NK-92 (cell line): ENCODE measurements around the gene UBASH3B.

Experiments
- DNase-seq: peaks from one replicate; lab custom pipeline; 2025; ENCODE audit not compliant: unreplicated experiment; lab: John Stamatoyannopoulos, UW

Gene UBASH3B

DNA sequence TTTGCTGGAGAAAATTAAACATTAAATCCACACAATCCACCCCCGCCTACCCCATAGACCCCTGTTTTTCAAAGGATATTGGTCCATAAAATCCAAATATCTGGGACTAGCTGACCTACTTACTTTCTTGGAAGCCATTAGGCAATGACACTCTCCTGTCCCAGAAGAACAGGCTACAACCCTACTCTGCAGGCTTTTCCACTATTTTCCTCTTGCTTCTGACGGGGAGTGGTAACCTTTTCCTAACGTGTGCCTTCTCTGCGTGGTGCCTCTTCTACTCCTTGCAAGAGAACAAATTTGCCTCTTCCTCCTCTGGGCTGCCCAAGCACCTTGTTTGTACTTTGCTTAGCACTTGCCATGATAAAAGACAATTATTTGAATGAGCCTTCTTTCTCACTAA, 51.6 kb downstream of the UBASH3B start:
- DNase-seq, result no peak

- no peak for DNase-seq
These were observed 52.4 kb downstream of the UBASH3B start for GRCh38 chr11:122707901-122708300.

- DNase-seq, result no peak
These were observed 53.7 kb downstream of the UBASH3B start for GRCh38 chr11:122709039-122709760.

DNA sequence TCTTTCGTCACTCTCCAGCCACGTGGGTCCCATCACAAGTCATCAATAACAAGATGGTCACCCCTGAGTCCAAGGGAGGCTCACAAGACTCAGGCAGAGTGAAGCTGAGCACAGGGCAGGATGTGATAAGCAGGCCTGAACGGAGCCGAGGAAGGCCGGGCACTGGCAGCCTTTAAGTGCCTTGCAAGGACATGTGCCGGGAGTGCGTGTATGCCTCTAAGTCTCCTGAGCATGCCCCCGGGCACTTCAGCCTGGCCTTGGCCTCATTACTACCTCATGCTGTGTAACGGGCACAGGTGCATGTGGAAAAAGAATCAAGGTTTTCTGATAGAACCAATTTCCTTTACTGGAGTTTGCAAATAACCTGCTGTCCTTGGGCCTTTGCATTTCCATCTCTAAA, 55.8 kb downstream of the UBASH3B start:
- DNase-seq, result no peak

GRCh38 chr11:122711831-122712381, 56.4 kb downstream of the UBASH3B start:
- no peak for DNase-seq

DNA sequence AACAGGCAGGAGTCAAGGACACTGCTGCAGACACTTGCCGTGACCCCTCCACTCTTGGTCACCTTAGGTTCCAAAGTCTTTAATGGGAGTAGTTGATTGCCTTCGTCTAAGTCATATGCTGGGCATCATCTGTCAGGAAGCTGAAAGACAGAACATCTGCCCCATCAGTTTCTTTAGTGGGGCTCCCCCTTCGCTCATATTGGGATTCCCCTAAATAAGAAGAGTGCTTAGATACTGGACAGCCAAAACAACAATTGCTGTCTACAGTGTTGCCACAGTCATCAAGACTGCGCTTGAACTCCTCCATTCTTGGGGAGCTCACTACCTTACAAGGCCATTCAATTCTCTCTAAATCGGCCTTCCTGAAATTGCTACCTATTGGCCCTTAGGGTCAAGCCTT, 58.5 kb downstream of the UBASH3B start:
- DNase-seq, result no peak

GRCh38 chr11:122714484-122714883, 59.0 kb downstream of the UBASH3B start:
- DNase-seq, result no peak

GRCh38 chr11:122715548-122716440, 60.3 kb downstream of the UBASH3B start:
- DNase-seq, result no peak

GRCh38 chr11:122717264-122717867, 61.8 kb downstream of the UBASH3B start:
- no peak for DNase-seq

DNA sequence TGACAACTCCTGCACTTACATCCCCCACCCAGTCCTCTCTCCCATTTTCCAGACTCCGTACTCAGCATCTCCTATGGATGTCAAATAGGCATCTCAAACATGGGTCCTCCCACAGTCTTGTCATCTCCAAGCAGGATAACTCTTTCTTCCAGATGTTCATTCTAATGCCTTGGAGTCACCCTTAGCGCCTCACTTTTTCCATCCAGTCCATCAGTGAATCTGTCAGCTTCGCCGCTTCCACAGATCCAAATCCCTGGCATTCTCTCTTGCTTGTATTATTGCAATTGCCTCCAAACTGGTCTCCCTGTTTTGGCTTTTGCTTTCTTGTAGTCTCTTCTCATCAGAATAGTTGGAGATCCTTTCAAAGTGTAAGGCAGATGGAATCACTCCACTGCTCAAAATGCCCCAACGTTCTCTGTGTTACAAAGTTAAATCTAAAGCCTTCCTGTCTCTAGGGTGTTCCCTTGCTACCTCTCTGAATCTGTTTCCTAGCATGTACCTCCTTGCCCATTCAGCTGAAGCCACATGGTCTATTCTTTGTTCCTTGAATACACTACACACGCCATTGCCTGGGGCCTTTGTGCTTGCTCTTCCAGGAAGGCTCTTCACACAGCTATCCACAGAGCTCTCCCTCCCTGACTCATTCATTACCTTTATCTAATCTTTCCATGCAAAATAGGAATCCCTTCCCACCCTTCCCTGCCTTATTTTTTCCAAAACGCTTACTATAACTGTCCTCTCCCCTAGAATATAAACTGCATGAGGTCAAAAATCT, 64.8 kb downstream of the UBASH3B start:
- no peak for DNase-seq

DNA sequence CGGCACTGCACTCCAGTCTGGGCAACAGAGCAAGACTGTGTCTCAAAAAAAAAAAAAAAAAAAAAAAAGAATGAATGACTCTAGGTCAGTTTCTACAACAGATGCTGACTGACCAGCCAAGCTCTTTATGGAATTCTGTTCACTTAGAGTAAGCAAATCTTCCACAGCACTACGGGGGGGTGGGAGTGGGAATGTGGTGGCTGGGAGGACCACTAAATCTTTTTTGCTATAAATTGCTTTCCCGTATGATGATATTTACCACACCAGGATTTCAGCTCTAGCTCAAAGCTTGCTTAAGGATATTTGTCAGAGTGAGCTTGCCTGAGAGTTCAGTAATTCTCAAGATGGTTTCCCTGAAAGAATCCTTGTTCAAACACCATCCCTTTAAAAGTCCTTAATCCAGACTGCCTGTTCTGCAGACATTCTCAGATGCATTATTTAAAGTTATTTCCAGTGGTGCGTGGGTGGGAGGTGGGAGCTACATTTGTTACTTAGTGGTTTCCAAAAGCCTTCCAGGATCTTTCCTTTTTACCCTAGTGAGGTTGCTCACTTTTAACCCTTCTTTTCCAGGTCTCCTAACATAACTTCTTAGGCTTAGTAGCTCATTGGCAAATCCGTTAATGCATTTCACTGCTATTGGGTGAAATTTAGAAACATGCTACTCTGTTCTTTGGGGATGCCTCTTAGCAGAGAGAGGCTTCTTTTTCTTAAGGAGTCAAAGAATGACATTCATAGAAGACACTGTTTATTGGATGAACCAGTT, 65.9 kb downstream of the UBASH3B start:
- DNase-seq, result no peak

GRCh38 chr11:122721964-122722266, 66.4 kb downstream of the UBASH3B start:
- DNase-seq, result no peak

DNA sequence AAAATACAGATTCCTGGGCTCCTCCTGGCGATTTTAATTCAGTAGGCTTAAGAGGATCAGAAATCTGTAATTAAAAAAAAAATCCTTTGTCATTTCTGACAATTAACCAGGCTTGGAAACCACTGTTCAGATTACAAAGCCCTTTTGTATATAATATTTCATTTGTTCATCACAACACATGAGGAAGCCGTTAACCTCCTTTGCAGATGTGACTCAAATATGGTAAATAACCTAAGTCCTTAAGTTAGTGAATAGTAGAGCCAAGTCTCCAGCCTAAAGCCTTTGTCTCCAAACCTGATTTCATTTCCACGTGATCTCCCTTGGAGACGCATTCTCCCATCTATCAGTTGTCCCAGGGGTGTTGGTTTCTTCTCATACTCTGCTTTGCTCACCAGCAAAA, 67.6 kb downstream of the UBASH3B start:
- no peak for DNase-seq

GRCh38 chr11:122723576-122723975, 68.1 kb downstream of the UBASH3B start:
- no peak for DNase-seq

DNA sequence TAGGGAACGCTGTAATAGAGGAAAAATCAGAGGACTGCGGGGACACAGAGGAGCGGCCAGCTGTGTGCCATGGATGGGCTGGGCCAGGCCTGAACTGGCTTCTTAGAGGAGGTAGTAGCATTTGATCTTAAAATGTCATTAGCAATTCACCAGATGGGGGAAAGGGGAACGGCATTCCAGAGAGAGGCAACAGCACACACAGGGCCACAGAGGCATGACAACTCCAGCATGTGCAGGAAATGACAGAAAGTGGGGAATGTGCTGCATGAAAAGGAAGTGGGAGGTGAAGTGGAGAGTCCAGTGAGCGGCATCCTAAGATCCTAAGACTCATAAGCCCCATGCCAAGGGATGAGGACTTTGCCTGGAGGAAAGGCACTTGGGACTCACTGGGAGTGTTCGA, 69.0 kb downstream of the UBASH3B start:
- no peak for DNase-seq

DNA sequence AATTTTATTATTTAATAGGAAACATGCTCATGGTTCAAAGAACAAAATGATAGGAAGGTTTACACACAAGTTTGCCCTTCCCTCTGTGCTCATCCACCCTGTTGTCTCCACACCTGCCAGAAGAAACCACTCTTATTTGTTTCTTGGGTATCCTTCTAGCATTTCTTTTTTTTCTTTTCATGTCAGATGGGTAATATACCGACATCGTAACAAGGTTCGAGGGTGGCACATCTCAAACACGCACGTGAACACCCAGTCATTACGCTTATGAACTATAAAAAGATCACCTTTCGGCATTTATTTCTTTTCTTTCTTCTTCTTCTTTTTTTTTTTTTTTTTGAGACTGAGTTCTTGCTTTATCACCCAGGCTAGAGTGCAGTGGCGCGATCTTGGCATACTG, 70.5 kb downstream of the UBASH3B start:
- no peak for DNase-seq

- DNase-seq, result no peak
These were observed 71.8 kb downstream of the UBASH3B start for GRCh38 chr11:122727101-122727929.

- DNase-seq, result no peak
These were observed 73.0 kb downstream of the UBASH3B start for GRCh38 chr11:122728561-122728960.

DNA sequence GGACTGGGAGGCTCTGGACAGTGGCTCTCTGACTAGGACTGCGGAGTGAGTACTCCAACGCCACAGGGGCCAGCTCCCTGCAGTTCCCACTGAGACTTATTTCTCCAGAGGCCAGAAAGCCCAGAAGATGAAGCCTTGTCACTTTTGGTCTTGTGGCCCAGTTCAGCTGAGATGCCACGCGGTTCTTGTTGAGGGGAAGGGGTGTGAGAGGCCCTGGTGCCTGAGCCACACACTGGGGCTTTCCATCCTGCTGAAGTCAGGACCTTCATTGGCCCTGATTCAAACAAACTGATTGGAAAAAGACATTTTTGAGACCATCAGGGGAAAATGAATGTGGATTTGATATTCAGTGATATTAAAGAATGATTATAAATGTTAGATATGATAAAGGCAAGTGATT, 73.6 kb downstream of the UBASH3B start:
- DNase-seq, result no peak
